GM19324 (cell line): Measurements from ENCODE around the gene HRH3.

Source experiments
- ATAC-seq: cut with Tn5 transposase; IDR thresholded peaks from one replicate; pipeline ENCODE4 v1.9.1; 2021; ENCODE audit warnings: mild to moderate bottlenecking, moderate library complexity; ENCODE audit not compliant: unreplicated experiment, low FRiP score

HRH3 gene

DNA sequence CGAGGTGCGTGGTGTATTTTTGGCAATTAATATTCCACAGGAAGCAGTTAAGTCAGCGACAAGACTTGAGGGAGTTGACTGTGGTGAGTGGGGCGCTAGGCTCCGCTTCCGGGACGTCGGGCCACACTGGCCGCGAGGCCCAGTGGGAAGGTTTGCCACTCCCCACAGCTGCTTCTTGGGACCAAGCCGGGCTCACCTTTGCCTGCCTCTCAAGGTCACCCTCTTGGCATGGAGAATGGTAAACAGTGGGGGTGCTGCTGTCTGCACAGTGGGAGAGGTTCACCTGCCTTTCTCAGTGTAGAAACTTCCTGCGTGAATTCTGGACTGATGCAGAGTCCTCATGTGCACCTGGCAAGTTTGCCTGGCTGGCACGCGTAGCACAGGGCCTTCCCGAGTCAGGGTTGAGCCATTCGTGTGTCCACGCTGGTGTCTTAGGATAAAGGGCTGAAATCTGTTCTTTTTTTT, 24.6 kb upstream of the HRH3 start:
- ATAC-seq: no peak

GRCh38 chr20:62243906-62244515, 23.9 kb upstream of the HRH3 start:
- no peak for ATAC-seq

GRCh38 chr20:62243106-62243505, 23.0 kb upstream of the HRH3 start:
- no peak for ATAC-seq

GRCh38 chr20:62242176-62242575, 22.1 kb upstream of the HRH3 start:
- ATAC-seq: no peak

- ATAC-seq: no peak
Measured at GRCh38 chr20:62241506-62241905, 21.4 kb upstream of the HRH3 start.

DNA sequence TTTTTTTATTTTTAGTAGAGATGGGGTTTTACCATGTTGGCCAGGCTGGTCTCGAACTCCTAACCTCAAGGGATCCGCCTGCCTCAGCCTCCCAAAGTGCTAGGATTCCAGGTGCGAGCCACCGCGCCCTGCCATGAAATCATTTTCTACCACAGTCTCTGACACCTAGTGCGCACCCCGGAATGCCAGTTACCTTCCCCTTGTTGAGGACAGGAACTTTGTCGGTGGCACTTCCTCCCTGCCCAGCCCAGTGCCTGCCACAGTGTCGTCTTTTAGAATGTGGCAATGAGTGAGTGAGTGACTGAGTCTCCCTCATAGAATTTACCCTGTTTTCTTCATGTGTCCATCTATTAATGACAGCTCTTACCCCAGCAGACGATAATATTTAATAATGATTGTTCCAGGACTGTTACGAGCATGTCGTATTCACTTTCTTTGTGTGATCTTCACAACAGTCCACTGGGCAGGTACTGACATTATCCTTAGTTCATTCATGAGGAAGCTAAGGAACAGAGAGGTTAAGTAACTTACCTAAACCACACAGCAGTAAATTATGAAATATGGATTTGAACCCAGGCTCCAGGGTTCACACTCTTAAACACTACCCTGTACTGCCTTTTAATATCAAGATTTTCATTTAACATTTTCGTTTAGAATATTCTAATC, 20.1 kb upstream of the HRH3 start:
- no peak for ATAC-seq

- no peak for ATAC-seq
Measured at GRCh38 chr20:62239278-62239879, 19.3 kb upstream of the HRH3 start.

GRCh38 chr20:62238569-62239277, 18.6 kb upstream of the HRH3 start:
- ATAC-seq: peak; percentile 4

DNA sequence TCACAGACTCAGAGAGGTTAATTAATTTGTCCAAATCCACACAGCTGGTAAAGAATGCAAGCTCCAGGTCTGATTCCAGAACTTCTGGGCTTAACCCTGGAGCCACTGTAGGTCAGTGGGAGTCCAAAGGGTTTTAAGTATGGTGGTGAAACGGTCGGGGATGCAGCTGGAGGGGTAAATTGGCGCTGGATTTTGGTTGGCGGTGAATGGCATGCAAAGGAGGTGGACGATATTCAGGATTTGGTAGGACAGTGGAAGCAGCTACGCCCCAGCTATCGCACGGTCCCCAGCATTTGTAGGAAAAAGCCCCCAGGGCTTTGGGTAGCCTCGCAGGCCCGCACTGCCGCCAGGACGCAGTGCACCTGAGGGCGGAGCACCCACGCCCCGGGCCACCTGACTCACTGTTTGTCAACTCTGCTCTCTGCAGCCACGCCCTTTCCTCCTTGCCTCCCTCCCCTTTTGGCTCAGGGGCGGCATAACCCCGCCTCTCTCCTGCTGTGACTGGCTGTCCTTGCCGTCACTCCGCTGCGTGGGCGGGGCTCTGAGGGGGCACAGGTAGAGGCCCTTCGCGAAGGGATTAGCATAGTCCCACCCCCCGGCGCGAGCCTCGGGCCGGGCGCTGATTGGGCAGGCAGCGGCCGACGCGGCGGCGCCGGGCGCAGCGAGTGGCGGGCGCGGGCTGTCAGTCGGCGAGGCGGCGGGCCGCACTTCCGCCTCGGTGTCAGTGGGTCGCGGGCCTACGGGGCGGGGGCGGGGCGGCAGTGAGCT, 17.9 kb upstream of the HRH3 start, which contains the start of gene OSBPL2:
Gene OSBPL2, plus strand, starts transcription at position 721 of the 768 bp plus-strand sequence. CDS start 17,664 bp downstream, outside the sequence.
- peak; percentile 99 for ATAC-seq

DNA sequence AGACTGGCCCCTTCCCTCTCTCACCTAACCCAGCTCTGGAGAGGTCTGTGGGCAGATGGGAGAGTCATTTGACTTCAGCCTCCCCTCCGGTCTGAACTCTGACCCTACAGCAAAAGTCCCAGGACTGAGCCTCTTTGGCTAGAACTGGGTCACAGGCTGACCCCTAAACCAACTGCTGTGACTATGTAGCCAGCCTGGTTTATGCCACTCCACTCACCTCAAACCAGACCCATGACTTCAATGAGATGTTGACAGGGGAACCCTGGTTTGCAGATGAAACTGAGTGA, 17.4 kb upstream of the HRH3 start:
- no peak for ATAC-seq

DNA sequence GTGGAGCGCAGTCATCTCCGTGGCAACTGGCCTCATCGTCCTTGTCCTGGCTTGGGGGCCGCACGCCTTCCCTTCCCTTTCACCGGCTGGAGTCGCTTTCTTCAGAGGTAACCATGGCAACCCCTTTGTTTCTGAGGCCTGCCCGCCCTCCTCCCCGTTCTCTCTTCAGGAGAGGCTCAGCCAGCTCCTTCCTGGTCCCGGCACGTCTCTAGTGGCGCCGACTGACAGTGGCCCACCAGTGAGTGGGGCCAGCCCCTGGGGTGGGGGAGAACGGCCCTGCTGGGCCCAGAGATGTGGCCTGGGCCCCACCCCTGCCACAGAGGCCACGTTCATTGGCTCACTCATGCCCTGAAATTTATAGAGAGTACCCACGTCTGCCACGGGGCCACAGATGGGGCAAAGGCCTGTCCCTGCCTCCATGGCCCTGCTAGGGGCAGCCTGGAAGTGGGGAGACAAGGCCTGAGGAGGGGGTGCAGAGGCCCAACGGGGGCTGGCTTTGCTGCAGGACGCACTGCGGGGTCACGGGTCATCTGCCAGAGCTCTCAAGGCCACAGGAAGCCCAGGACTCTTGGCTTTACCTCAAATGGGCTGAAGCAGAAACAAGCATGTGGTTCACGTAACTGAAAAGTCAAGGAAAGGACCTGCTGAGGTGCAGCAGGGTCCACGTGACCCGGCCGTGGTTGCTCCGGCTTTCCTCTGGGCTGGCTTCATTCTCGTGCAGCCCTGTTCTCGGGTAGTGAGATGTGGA, 16.9 kb upstream of the HRH3 start:
- no peak for ATAC-seq

DNA sequence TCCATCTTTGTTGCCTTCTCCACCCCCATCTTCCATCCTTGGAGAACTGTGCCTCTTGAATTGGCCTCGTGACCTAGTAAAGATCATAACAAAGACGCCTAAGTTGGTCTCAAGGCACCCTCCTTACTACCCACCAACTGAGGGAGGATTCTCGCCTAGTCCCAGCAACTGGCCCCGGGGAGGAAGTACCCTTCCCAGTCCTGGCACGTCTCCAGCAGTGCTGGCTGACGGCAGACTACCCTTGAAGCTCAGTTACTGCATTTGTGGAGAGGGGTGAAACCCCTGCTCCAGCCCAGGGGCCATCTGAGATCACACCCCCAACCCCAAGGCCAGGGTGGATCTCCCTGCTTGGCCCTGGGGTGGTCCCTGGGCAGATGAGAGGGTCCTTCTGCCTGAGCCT, 16.1 kb upstream of the HRH3 start:
- ATAC-seq: no peak

- no peak for ATAC-seq
Measured at GRCh38 chr20:62235777-62236157, 15.7 kb upstream of the HRH3 start.

- no peak for ATAC-seq
Measured at GRCh38 chr20:62235001-62235776, 15.1 kb upstream of the HRH3 start.

DNA sequence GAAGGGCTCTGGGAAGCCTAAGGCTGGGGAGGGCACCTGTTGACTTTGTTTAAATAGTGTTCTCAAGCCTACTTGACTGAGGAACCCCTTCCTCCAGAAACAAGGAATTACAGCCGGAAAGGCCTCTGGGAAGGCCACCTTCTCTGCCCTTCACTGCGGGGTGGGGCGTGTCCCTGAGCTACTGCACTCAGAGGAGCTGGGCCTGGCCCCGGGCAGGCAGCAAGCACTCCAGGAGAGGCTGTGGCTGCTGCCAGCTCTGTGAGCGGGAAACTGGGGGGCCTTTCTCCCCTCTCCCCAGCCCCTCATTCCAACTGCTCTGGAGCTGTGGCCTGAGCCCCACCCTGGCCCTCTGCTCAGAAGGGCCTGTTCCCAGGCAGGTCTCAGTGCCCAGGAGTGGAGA, 14.3 kb upstream of the HRH3 start:
- no peak for ATAC-seq

DNA sequence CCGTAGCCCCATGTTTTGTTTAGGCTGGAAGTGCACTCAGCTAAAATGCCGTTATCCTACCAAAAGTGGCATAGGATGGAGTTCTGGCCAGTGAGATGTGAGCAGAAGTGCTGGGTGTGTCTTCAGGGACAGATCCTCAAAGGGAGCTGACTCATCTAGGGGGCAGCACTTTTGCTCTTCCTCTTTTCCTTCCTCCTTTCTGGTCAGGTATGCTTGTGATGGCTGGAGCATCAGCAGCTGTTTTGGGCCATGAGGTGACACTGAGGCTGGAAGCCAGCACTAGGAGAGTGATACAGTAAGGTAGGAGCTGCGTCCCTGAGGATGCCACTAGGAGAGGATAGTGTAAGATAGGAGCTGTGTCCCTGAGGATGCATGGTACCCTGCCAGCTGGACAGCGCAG, 13.6 kb upstream of the HRH3 start:
- ATAC-seq: no peak

DNA sequence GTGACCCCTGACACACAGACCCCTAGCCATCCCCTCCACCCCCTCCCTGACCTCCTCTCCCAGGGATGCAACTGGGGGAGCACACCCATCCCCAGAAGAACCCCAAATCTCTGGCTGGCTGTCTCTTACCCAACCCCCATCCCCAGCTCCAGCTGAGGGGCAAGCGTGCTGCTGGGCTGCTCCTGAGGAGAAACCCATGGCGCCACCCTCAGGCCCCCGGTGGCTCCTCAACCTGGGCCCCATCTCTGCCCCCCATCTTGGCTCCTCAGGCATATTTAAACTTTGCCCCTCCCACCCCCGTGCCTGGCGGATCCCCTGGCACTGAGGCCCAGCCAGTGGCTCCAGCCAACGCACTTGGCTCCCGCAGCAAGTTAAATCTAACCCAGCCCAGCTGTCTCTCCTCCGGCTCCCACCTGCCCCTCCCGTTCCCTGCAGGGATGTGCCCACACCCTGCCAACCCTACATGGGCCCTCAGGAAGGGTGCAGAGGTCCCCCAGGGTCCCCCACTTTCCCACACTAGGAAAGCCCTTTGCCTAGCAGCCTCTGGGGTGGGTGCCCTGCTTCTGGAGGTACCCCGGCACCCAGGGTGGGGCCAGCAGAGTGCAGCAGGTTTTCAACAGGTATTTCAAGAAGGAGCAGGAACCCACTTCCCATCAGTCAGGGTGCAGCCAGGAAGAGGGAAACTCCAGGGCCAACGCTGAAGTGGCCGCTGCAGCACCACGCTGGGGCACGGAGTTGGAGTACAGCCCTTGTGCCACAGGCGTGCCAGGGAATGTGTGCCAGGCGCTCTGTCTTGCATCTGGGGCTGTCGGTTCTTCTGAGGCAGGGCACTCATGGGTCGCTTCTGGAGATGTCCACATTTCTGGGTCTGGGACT, 12.9 kb upstream of the HRH3 start:
- ATAC-seq: no peak

GRCh38 chr20:62232194-62232593, 12.1 kb upstream of the HRH3 start:
- ATAC-seq: no peak
